Activated CD4-positive, alpha-beta T cell treated with anti-CD3 and anti-CD28 coated beads for 24 hours (primary cell): ENCODE data around the gene FXYD6.
"Not testable (repeated sequence)": the region's sequence is repeated elsewhere in the genome, so short reads cannot be mapped to it uniquely, and the experiment has no call there.

Source experiments
- DNase-seq, 2 donors: peaks; one replicate each; pipeline ENCODE4 v3.0.0-alpha.2; 2020; ENCODE audit warnings: low read depth in 2 of 2

FXYD6 gene

GRCh38 chr11:117869604-117870003 is 6.9 kb downstream of the FXYD6 start:
- no peak for DNase-seq

DNA sequence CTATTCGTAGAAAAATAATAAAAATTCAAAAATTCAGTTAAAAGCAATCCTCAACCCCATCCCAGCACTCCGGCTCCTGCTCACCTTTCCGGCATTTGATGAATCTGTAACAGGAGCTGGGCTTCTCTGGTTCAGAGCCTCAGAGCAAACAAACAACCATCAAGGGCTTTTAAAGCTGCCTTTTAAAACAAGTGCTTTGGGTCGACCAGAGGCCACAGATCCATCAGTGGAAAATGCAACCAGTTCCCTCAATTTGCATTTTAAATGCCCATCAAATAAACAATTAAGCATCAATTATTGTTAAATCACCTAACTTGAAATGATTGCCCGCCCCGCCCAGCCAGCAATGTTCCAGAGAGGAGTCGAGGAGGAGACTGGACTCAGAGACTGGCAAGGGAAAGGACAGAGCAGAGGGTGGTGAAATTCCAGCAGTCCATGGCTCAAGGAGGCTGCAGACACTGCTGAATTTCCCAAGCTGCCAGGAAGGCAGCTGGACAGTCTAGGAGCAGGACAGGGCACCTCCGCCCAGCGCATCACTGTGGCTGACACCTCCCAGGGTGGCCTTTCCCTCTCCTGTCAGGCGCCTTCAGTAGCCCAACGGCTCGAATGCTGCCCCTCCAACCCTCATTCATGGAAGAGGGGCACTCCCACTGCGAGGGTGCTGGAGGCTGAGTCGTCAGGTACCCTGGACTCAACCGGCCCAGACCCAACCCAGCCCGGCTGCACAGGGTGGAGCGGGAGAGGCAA is 7.5 kb downstream of the FXYD6 start:
- no peak for DNase-seq

DNA sequence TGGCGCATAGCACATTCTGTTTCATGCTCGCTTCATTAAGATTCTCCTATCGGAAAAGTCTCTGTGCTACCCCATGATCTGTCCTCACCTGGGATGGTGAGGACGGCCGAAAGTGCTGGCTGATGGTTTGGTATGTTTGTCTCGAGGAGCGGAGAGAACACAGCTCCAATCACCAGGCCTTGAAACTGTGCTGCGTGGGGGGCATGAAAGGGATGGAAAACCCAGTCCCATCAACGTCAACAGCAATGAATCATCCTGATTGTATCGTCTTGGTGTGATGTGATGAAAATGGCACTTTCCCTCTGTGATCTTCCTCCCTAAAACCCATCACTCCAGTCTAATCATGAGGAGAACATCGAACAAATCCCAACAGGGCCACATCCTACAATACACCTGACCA is 8.4 kb downstream of the FXYD6 start:
- DNase-seq: no peak

DNA sequence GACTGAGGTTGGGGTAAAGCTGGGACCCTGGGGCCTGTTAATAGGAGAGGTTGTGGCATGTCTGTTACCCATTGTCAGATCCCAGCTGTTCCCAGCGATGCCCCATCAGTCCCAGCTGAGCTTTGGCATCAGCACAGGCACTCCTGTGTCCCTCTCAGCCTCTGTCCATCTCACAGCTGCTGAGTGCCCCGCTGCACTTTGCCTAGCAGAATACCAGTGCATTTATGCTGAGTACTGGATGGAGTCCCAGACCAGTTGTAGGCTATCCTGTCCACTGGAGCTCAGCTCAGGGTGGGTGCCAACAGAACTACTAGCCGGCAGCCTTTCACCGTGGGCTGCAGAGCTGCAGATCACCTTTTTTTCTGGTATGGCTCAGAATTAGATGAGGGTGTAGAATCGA is 9.9 kb downstream of the FXYD6 start:
- no peak for DNase-seq

DNA sequence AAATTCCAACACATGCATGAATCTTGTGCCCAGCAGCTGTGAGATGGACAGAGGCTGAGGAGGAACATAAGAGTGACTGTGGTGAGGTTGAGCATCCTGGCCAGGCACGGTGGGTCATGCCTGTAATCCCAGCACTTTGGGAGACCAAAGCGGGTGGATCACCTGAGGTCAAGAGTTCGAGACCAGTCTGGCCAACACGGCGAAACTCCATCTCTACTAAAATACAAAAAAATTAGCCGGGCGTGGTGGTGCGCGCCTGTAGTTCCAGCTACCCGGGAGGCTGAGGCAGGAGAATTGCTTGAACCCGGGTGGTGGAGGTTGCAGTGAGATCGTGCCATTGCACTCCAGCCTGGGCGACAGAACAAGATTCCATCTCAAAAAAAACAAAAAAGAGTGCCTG is 10.9 kb downstream of the FXYD6 start:
- not testable (repeated sequence) for DNase-seq

- no peak for DNase-seq
Observed at GRCh38 chr11:117863383-117863782, 13.1 kb downstream of the FXYD6 start.

- DNase-seq: no peak
Observed at GRCh38 chr11:117862753-117863152, 13.7 kb downstream of the FXYD6 start.

- no peak for DNase-seq
Observed at GRCh38 chr11:117862019-117862725, 14.3 kb downstream of the FXYD6 start.

- DNase-seq: no peak
Observed at GRCh38 chr11:117861151-117862018, 15.1 kb downstream of the FXYD6 start.

GRCh38 chr11:117860139-117860538 is 16.3 kb downstream of the FXYD6 start:
- DNase-seq: no peak

- no peak for DNase-seq
Observed at GRCh38 chr11:117859488-117860112, 16.9 kb downstream of the FXYD6 start.

GRCh38 chr11:117859061-117859460 is 17.4 kb downstream of the FXYD6 start:
- DNase-seq: no peak

- no peak for DNase-seq
Observed at GRCh38 chr11:117857734-117858414, 18.6 kb downstream of the FXYD6 start.

DNA sequence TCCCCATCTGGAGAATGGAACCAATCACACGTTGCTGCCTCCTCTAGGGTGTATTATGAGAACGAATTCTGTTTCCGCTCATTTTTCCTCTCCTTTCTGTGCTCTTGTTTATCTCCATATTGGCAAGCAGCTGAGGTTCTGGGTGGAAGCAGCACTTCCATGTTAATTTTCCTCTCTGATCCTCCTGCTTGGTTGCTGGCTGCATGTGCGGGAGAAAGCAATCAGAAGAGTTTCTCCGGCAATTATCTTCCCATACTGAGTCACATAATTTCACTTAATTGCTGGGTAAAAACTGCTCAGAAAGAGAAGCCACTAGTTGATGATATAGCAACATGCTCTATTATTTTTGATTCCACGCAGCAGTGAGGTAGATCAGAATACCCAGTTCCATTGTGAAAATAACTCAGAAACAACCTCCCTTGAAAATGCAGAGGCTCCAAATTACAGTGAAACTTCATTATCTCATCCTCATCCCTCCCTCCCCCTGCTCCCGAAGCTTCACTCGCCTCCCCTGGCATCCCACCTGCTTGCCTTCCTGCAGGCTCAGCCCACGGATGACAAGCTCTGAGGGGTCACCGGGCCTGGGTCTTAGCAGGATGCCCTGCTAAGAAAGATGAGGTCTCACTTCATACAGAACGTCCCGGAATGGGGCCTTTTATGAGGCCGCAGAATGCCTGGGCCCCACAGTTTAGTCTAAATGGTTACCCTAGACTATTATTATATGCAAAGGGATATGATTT is 20.4 kb downstream of the FXYD6 start:
- DNase-seq: no peak

DNA sequence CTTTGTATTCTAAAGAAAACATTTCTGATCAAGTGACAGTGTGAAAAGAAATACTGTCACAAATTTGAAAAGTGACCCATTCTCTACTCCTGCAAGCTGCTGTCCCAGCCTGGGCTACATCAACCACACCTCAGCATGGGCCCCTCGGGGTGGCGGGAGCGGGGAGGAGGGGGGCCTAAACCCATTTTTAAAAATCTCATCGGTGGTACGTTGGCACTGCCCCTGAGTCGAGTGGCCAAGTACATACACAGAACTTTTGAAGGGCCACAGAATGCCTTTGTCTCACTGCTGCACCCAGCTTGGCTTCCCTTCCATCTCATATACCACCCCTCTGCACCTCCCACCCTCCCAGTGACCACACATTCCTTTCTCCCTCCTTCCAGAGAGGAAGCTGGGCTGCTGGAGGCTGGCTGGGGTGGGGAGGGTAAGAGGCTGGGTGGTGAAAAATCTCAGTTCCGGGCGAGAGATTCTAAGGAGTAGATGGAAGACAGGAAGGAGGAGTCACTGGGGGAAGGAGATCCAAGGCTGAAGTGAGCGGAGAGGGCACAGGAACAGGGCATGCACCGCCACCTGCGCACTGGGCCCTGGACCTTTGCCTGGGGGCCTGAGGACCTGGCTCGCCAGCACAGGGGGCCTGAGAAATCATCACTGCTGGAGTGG is 21.1 kb downstream of the FXYD6 start:
- DNase-seq: no peak

GRCh38 chr11:117852309-117852708 is 24.1 kb downstream of the FXYD6 start:
- DNase-seq: no peak

DNA sequence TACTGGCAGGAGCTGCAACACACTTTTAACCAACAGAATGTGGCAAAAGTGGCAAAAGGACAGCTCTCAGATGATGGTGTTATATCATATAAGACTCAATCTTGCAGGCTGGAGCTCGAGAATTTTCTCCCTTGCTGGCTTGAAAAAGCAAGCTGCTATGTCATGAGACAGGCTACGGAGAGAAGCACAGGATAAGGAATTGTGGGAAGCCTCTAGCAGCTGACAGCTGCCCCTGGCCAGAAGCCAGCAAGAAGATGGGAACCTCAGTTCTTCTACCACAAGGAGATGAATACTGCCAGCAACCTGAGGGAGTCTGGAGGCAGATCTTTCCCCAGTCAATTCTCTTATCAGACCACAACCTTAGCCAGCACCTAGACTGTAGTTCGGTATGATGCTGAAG is 24.6 kb downstream of the FXYD6 start:
- DNase-seq: no peak

DNA sequence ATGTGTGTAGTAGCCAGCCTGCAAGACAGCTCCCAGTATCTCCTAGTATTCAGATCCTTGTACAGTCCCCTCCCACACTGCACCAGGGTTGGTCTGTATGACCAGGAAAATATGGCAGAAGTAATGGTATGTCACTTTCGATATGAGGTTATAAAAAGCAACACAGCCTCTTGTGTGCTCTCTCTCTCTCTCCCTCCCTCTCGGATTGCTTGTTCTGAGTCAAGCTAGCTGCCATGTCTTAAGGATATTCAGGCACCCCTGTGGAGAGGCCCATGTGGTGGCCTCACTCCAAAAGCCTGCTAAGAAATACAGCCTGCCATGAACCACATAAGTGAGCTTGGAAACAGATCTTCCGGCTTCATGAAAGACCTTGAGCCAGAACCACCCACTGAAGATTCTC is 25.4 kb downstream of the FXYD6 start:
- no peak for DNase-seq

DNA sequence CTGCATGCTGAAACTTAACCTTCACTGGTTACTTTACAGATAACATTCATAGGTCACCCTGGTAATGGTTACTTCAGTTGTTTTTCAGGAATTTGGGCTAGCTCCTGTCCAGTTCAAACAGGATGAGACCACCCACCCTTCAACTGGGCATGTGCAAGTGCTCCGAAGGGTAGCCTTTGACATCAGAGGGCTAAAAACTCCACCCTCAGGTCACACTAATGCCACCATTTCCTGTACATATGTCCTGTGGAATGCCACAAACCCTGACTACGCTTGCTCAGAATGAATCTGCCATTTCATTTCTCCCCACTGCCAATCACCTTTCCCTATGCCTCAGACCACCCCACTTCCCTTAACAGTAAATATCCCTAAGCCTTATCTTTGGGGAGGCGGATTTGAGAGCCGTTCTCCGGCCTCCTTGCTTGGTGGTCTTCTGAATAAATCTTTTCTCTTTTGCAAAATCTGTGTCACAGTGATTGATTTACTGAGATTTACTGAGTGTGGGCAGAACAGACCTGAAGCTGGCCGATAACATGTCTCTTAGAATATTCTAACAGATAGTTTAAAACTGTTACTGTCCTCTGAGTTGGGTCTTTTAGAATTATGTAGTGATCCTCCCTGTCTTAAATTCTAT is 26.6 kb downstream of the FXYD6 start:
- DNase-seq: no peak
